Hematopoietic multipotent progenitor cell treated with erythropoietin and hydrocortisone succinate and interleukin-3 and kit ligand, for 15 days (in vitro differentiated cells): ENCODE measurements around the gene AUH.
A peak's percentile ranks its signal among the peaks of the same experiment; 100 is the strongest.
"Not testable (repeated sequence)": the region's sequence is repeated elsewhere in the genome, so short reads cannot be mapped to it uniquely, and the experiment has no call there.

ENCODE experiments used
- DNase-seq: peaks from one replicate; pipeline ENCODE4 v3.0.0-alpha.2; 2015; ENCODE audit warnings: low spot score

The AUH gene

GRCh38 chr9:91208419-91208745, 153.3 kb downstream of the AUH start:
- DNase-seq: no peak

- DNase-seq: no peak
Measured at GRCh38 chr9:91207729-91208418, 153.8 kb downstream of the AUH start.

GRCh38 chr9:91207397-91207728, 154.4 kb downstream of the AUH start:
- no peak for DNase-seq

GRCh38 chr9:91206806-91207205, 154.9 kb downstream of the AUH start:
- no peak for DNase-seq

- no peak for DNase-seq
Measured at GRCh38 chr9:91202736-91203283, 158.9 kb downstream of the AUH start.

- DNase-seq: no peak
Measured at GRCh38 chr9:91200692-91201336, 160.9 kb downstream of the AUH start.

- DNase-seq: no peak
Measured at GRCh38 chr9:91199739-91200497, 161.8 kb downstream of the AUH start.

- not testable (repeated sequence) for DNase-seq
Measured at GRCh38 chr9:91198881-91199280, 162.8 kb downstream of the AUH start.

GRCh38 chr9:91198405-91198804, 163.3 kb downstream of the AUH start:
- DNase-seq: no peak

GRCh38 chr9:91197232-91198181, 164.2 kb downstream of the AUH start:
- no peak for DNase-seq

GRCh38 chr9:91196103-91196950, 165.4 kb downstream of the AUH start:
- no peak for DNase-seq

GRCh38 chr9:91195372-91196012, 166.2 kb downstream of the AUH start:
- DNase-seq: no peak

GRCh38 chr9:91193658-91194391, 167.9 kb downstream of the AUH start:
- peak; percentile 35 for DNase-seq

- DNase-seq: peak; percentile 21
Measured at GRCh38 chr9:91193087-91193657, 168.5 kb downstream of the AUH start.

- no peak for DNase-seq
Measured at GRCh38 chr9:91192381-91193086, 169.2 kb downstream of the AUH start.

GRCh38 chr9:91191411-91192380, 170.0 kb downstream of the AUH start:
- no peak for DNase-seq

- no peak for DNase-seq
Measured at GRCh38 chr9:91190062-91190461, 171.7 kb downstream of the AUH start.
